ENCODE results near the gene MROH2A. TPM values are rescaled to one million over a fixed set of nuclear protein-coding genes. Genes with fewer than 3 reads are reported as not detected.

The MROH2A gene
- total RNA-seq, 6 donors from 2014 or later, result not detected

GRCh38 chr2:233814056-233814835 lies 36.1 kb downstream of the MROH2A start:
- Histone ChIP-seq H3K4me1 (no peaks in the 10 kb centered on the region), H3K36me3 (no peaks in the 10 kb centered on the region), H3K27ac (no peak overlapping the region), H3K9me3 (no peaks in the 10 kb centered on the region), H3K27me3 (no peaks in the 10 kb centered on the region), H3K4me3 (no peak overlapping the region)
- ATAC-seq (ENCODE audit: low FRiP score in 2 of 2) (no peak), DNase-seq (peak in 1 of 2 donors; percentile 10)
- 50 to 77% methylated on average over 1 to 2 of the region's 2 CpGs for WGBS, 2 donors
- TF ChIP-seq EP300 (IDR thresholded peaks at IDR 0.05), result no peak
- no peak for TF ChIP-seq CTCF (IDR thresholded peaks at IDR 0.05)
- no peak for TF ChIP-seq POLR2A (IDR thresholded peaks at IDR 0.05)
- no peak for TF ChIP-seq POLR2AphosphoS5 (IDR thresholded peaks at IDR 0.05)

GRCh38 chr2:233815861-233816260 lies 37.7 kb downstream of the MROH2A start:
- whole genome bisulfite sequencing, 2 donors, result 83 to 84% methylated on average over 6 of the region's 6 CpGs
- no peak for TF ChIP-seq POLR2AphosphoS5 (IDR thresholded peaks at IDR 0.05)
- no peak for TF ChIP-seq CTCF (IDR thresholded peaks at IDR 0.05)
- no peak for TF ChIP-seq EP300 (IDR thresholded peaks at IDR 0.05)
- no peak for TF ChIP-seq POLR2A (IDR thresholded peaks at IDR 0.05)

GRCh38 chr2:233816334-233816733 lies 38.2 kb downstream of the MROH2A start:
- ATAC-seq (ENCODE audit: low FRiP score in 2 of 2) (no peak), DNase-seq (no peak)
- no peaks in the 10 kb centered on the region for H3K27me3 ChIP-seq
- H3K4me3 ChIP-seq, result no peak overlapping the region
- no peaks in the 10 kb centered on the region for H3K36me3 ChIP-seq
- no peaks in the 10 kb centered on the region for H3K4me1 ChIP-seq
- TF ChIP-seq CTCF (IDR thresholded peaks at IDR 0.05) (no peak), POLR2AphosphoS5 (IDR thresholded peaks at IDR 0.05) (no peak), EP300 (IDR thresholded peaks at IDR 0.05) (no peak), POLR2A (IDR thresholded peaks at IDR 0.05) (no peak)
- H3K9me3 ChIP-seq, result no peaks in the 10 kb centered on the region
- 47 to 54% methylated on average over 2 of the region's 2 CpGs for WGBS, 2 donors
- no peak overlapping the region for H3K27ac ChIP-seq

More at GRCh38 chr2:233815861-233816260, 37.7 kb downstream of the MROH2A start:
- no peaks in the 10 kb centered on the region for H3K27me3 ChIP-seq
- H3K36me3 ChIP-seq, result no peaks in the 10 kb centered on the region
- H3K27ac ChIP-seq, result no peak overlapping the region
- H3K4me3 ChIP-seq, result no peak overlapping the region
- no peaks in the 10 kb centered on the region for H3K9me3 ChIP-seq
- H3K4me1 ChIP-seq, result no peaks in the 10 kb centered on the region
- ATAC-seq (ENCODE audit: low FRiP score in 2 of 2) (no peak), DNase-seq (no peak)

- no peak overlapping the region for H3K27ac ChIP-seq
- H3K4me3 ChIP-seq, result no peak overlapping the region
- no peak for ATAC-seq (ENCODE audit: low FRiP score in 2 of 2)
- H3K9me3 ChIP-seq, result no peaks in the 10 kb centered on the region
- H3K36me3 ChIP-seq, result no peaks in the 10 kb centered on the region
- TF ChIP-seq POLR2A (IDR thresholded peaks at IDR 0.05) (no peak), EP300 (IDR thresholded peaks at IDR 0.05) (no peak), CTCF (IDR thresholded peaks at IDR 0.05) (no peak)
- H3K27me3 ChIP-seq, result no peaks in the 10 kb centered on the region
- WGBS, 2 donors, result 81% methylated on average over 4 of the region's 4 CpGs
- no peak for DNase-seq
- H3K4me1 ChIP-seq, result no peaks in the 10 kb centered on the region
These were observed 38.6 kb downstream of the MROH2A start for GRCh38 chr2:233816771-233817170.
